HG02610 (cell line): ENCODE measurements around the gene CCDC191.

ENCODE experiments used
- ATAC-seq: cut with Tn5 transposase; IDR thresholded peaks from one replicate; pipeline ENCODE4 v1.9.1; 2021; ENCODE audit warnings: mild to moderate bottlenecking, moderate library complexity; ENCODE audit not compliant: unreplicated experiment

CCDC191 gene

GRCh38 chr3:114060906-114061655, 4.8 kb upstream of the CCDC191 start:
- no peak for ATAC-seq

- no peak for ATAC-seq
These were observed 2.3 kb upstream of the CCDC191 start for GRCh38 chr3:114058646-114059045.

GRCh38 chr3:114057011-114057347, 653 bp upstream of the CCDC191 start:
- ATAC-seq: peak; percentile 3

GRCh38 chr3:114052216-114052615, 4.1 kb downstream of the CCDC191 start:
- ATAC-seq: no peak

GRCh38 chr3:114043205-114043604, 13.1 kb downstream of the CCDC191 start:
- ATAC-seq: no peak

GRCh38 chr3:114035896-114036295, 20.4 kb downstream of the CCDC191 start:
- no peak for ATAC-seq

GRCh38 chr3:114034787-114035545, 21.4 kb downstream of the CCDC191 start:
- ATAC-seq: no peak

GRCh38 chr3:114034211-114034610, 22.1 kb downstream of the CCDC191 start:
- ATAC-seq: no peak

- no peak for ATAC-seq
These were observed 22.6 kb downstream of the CCDC191 start for GRCh38 chr3:114033721-114034120.

GRCh38 chr3:114026331-114026730, 30.0 kb downstream of the CCDC191 start:
- no peak for ATAC-seq

GRCh38 chr3:114025451-114025850, 30.9 kb downstream of the CCDC191 start:
- ATAC-seq: no peak

- no peak for ATAC-seq
These were observed 34.1 kb downstream of the CCDC191 start for GRCh38 chr3:114022145-114022802.

GRCh38 chr3:114020907-114021306, 35.4 kb downstream of the CCDC191 start:
- peak; percentile 64 for ATAC-seq

- no peak for ATAC-seq
These were observed 36.8 kb downstream of the CCDC191 start for GRCh38 chr3:114019486-114019885.

GRCh38 chr3:114014211-114014610, 42.1 kb downstream of the CCDC191 start:
- ATAC-seq: no peak

- ATAC-seq: peak; percentile 65
These were observed 45.1 kb downstream of the CCDC191 start for GRCh38 chr3:114011059-114011797.

GRCh38 chr3:114005481-114005880, 50.8 kb downstream of the CCDC191 start:
- ATAC-seq: peak; percentile 88

GRCh38 chr3:113985541-113985940, 70.8 kb downstream of the CCDC191 start:
- ATAC-seq: peak; percentile 84

- ATAC-seq: no peak
These were observed 72.8 kb downstream of the CCDC191 start for GRCh38 chr3:113983544-113983943.

GRCh38 chr3:113981803-113982202, 74.5 kb downstream of the CCDC191 start:
- no peak for ATAC-seq

GRCh38 chr3:113979916-113980315, 76.4 kb downstream of the CCDC191 start:
- ATAC-seq: no peak
